Neural cell (in vitro differentiated cells): ENCODE results near the gene GNG13. TPM values are rescaled to one million over a fixed set of nuclear protein-coding genes. Genes with fewer than 3 reads are reported as not detected.

Source experiments
- H2AFZ ChIP-seq: fragments of 200-600, 300-800 bp; sonication (generic), shearing (Covaris generic); 2 replicates; pipeline ENCODE4 v1.6.0; 2014; ENCODE audit warnings: low read depth, mild to moderate bottlenecking, antibody characterized with exemption, low read length, moderate library complexity
- H3F3A ChIP-seq: fragments of 200-600 bp; shearing (Covaris generic); 2 replicates; pipeline ENCODE4 v1.6.1; 2016; ENCODE audit warnings: mild to moderate bottlenecking, moderate library complexity, mixed read lengths, antibody characterized with exemption, low read length; ENCODE audit not compliant: insufficient read depth, poor library complexity, severe bottlenecking
- H3K27ac ChIP-seq: fragments of 200-600, 300-800 bp; sonication (generic), shearing (Covaris generic); 2 replicates; pipeline ENCODE4 v1.5.1; 2014; ENCODE audit warnings: mild to moderate bottlenecking, low read length, moderate library complexity
- H3K27me3 ChIP-seq: fragments of 300-800, 200-600 bp; sonication (generic), shearing (Covaris generic); 2 replicates; pipeline ENCODE4 v1.6.0; 2014; ENCODE audit warnings: mild to moderate bottlenecking, low read depth, low read length, moderate library complexity; ENCODE audit not compliant: insufficient read depth
- H3K36me3 ChIP-seq: fragments of 300-800, 200-600 bp; sonication (generic), shearing (Covaris generic); 2 replicates; pipeline ENCODE4 v1.5.1; 2014; ENCODE audit warnings: mild to moderate bottlenecking, antibody characterized with exemption, low read length, moderate library complexity; ENCODE audit not compliant: insufficient read depth
- H3K4me2 ChIP-seq: fragments of 300-800, 200-600 bp; sonication (generic), shearing (Covaris generic); 2 replicates; pipeline ENCODE4 v1.6.0; 2014; ENCODE audit warnings: mild to moderate bottlenecking, low read length
- H3K4me3 ChIP-seq: fragments of 300-800, 200-600 bp; sonication (generic), shearing (Covaris generic); 2 replicates; pipeline ENCODE4 v1.5.1; 2014; ENCODE audit warnings: mild to moderate bottlenecking, low read length, moderate library complexity
- H3K79me2 ChIP-seq: fragments of 200-600 bp; shearing (Covaris generic); replicated peaks from 2 replicates; pipeline ENCODE4 v1.6.0; 2014; ENCODE audit warnings: mild to moderate bottlenecking, low read length, moderate library complexity; ENCODE audit not compliant: insufficient read depth
- H3K9ac ChIP-seq: fragments of 300-800, 200-600 bp; sonication (generic), shearing (Covaris generic); 2 replicates; pipeline ENCODE4 v1.6.1; 2016; ENCODE audit warnings: mild to moderate bottlenecking, low read length, mixed read lengths
- H3K9me2 ChIP-seq: fragments of 200-600 bp; shearing (Covaris generic); 2 replicates; pipeline ENCODE4 v1.6.1; 2016; ENCODE audit warnings: mild to moderate bottlenecking, low read length, mixed read lengths; ENCODE audit not compliant: insufficient read depth
- H3K9me3 ChIP-seq: fragments of 200-600, 300-800 bp; sonication (generic), shearing (Covaris generic); 2 replicates; pipeline ENCODE4 v1.6.1; 2016; ENCODE audit warnings: mild to moderate bottlenecking, mixed run types, low read length, moderate library complexity, mixed read lengths
- H4K20me1 ChIP-seq: fragments of 200-600 bp; shearing (Covaris generic); 2 replicates; pipeline ENCODE4 v1.6.1; 2016; ENCODE audit warnings: mild to moderate bottlenecking, mixed run types; ENCODE audit not compliant: insufficient read depth
- CTCF ChIP-seq: fragments of 450-650 bp; IDR thresholded peaks from 2 replicates; pipeline ENCODE4 v1.5.1; 2014; ENCODE audit warnings: antibody characterized with exemption, mild to moderate bottlenecking, moderate library complexity; ENCODE audit not compliant: poor library complexity, severe bottlenecking
- EP300 ChIP-seq: fragments of 450-650 bp; conservative IDR thresholded peaks from 2 replicates; pipeline ENCODE4 v1.6.1; 2014; ENCODE audit warnings: antibody characterized with exemption, mild to moderate bottlenecking, moderate library complexity; ENCODE audit not compliant: poor library complexity, severe bottlenecking
- EZH2 ChIP-seq: fragments of 200-600, 300-800 bp; shearing (Covaris generic), sonication (generic); IDR thresholded peaks from 2 replicates; pipeline ENCODE4 v1.6.1; 2014; ENCODE audit warnings: antibody characterized with exemption, low read length, borderline replicate concordance, mild to moderate bottlenecking; ENCODE audit not compliant: insufficient read depth, poor library complexity, severe bottlenecking
- MXI1 ChIP-seq: fragments of 450-650 bp; conservative IDR thresholded peaks from 2 replicates; pipeline ENCODE4 v1.6.1; 2014; ENCODE audit warnings: antibody characterized with exemption, mild to moderate bottlenecking; ENCODE audit not compliant: poor library complexity, severe bottlenecking
- POLR2AphosphoS5 ChIP-seq: IDR thresholded peaks from 2 replicates; pipeline ENCODE4 v1.6.1; 2012
- RAD21 ChIP-seq: fragments of 450-650 bp; conservative IDR thresholded peaks from 2 replicates; pipeline ENCODE4 v1.6.1; 2014; ENCODE audit warnings: antibody characterized with exemption, mild to moderate bottlenecking, moderate library complexity
- REST ChIP-seq: IDR thresholded peaks from 2 replicates; pipeline ENCODE4 v1.6.1; 2012; ENCODE audit warnings: borderline replicate concordance
- SMC3 ChIP-seq: fragments of 450-650 bp; conservative IDR thresholded peaks from 2 replicates; pipeline ENCODE4 v1.6.1; 2014; ENCODE audit warnings: antibody characterized with exemption, mild to moderate bottlenecking, moderate library complexity; ENCODE audit not compliant: poor library complexity
- TAF1 ChIP-seq: IDR thresholded peaks from 2 replicates; pipeline ENCODE4 v1.6.1; 2012; ENCODE audit warnings: low read depth
- polyA plus RNA-seq: library from polyadenylated mRNA; depleted of rRNA; stranded (reverse); fragments of >200 nt; gene quantifications from 2 replicates; pipeline ENCODE4 v1.2.3, GENCODE V29; 2014

Gene GNG13
- polyA plus RNA-seq, 1 donor from 2014 or later: not detected

GRCh38 chr16:818592-818991 is 18.1 kb upstream of the GNG13 start:
- no peaks in the 10 kb centered on the region for H4K20me1 ChIP-seq
- no peak overlapping the region for H3K4me3 ChIP-seq
- H3K9ac ChIP-seq: no peak overlapping the region
- H3K9me3 ChIP-seq: no peaks in the 10 kb centered on the region
- H3F3A ChIP-seq: no peaks in the 10 kb centered on the region
- H3K27me3 ChIP-seq: no peaks in the 10 kb centered on the region
- H3K9me2 ChIP-seq: no peaks in the 10 kb centered on the region
- H3K4me2 ChIP-seq: no peak overlapping the region
- H3K79me2 ChIP-seq: no peaks in the 10 kb centered on the region
- H3K36me3 ChIP-seq: no peaks in the 10 kb centered on the region
- H2AFZ ChIP-seq: no peak overlapping the region
- TF ChIP-seq CTCF (no peak), REST (no peak), POLR2AphosphoS5 (no peak), EZH2 (no peak), SMC3 (no peak)
- no peak overlapping the region for H3K27ac ChIP-seq

- Histone ChIP-seq H4K20me1 (no peaks in the 10 kb centered on the region), H3K27me3 (no peaks in the 10 kb centered on the region), H3K27ac (no peak overlapping the region), H3K9me2 (no peaks in the 10 kb centered on the region), H3K9ac (no peak overlapping the region), H2AFZ (no peak overlapping the region), H3K36me3 (no peaks in the 10 kb centered on the region), H3K4me3 (no peak overlapping the region), H3K79me2 (no peaks in the 10 kb centered on the region), H3F3A (no peaks in the 10 kb centered on the region), H3K9me3 (no peaks in the 10 kb centered on the region), H3K4me2 (no peak overlapping the region)
- TF ChIP-seq CTCF (no peak), POLR2AphosphoS5 (no peak), REST (no peak), TAF1 (no peak), EP300 (no peak), SMC3 (no peak), MXI1 (no peak), RAD21 (no peak), EZH2 (no peak)
These were observed 17.6 kb upstream of the GNG13 start for GRCh38 chr16:818132-818531.
